BLaER1 (cell line): ENCODE results near the gene NAV3.
A peak's percentile ranks its signal among the peaks of the same experiment; 100 is the strongest.

Experiments used
- H3K27ac ChIP-seq: shearing (Covaris generic); formaldehyde crosslinking; 2 replicates; pipeline ENCODE4 v1.8.1; 2022
- H3K27me3 ChIP-seq: shearing (Covaris generic); formaldehyde crosslinking; 2 replicates; pipeline ENCODE4 v1.8.1; 2022
- H3K36me3 ChIP-seq: shearing (Covaris generic); formaldehyde crosslinking; 2 replicates; pipeline ENCODE4 v1.8.1; 2022
- H3K4me1 ChIP-seq: shearing (Covaris generic); formaldehyde crosslinking; 2 replicates; pipeline ENCODE4 v1.8.1; 2022
- H3K4me2 ChIP-seq: shearing (Covaris generic); formaldehyde crosslinking; 2 replicates; pipeline ENCODE4 v1.8.1; 2022
- H3K4me3 ChIP-seq: shearing (Covaris generic); formaldehyde crosslinking; 2 replicates; pipeline ENCODE4 v1.8.1; 2022
- H3K9ac ChIP-seq: shearing (Covaris generic); formaldehyde crosslinking; 2 replicates; pipeline ENCODE4 v1.8.1; 2022
- H3K9me3 ChIP-seq: shearing (Covaris generic); formaldehyde crosslinking; 2 replicates; pipeline ENCODE4 v1.8.1; 2022
- H4K20me1 ChIP-seq: shearing (Covaris generic); formaldehyde crosslinking; 2 replicates; pipeline ENCODE4 v1.8.1; 2022
- Cebpa-rat ChIP-seq: shearing (Covaris generic); IDR thresholded peaks from 2 replicates; pipeline ENCODE4 v1.8.1; 2022

Gene NAV3

GRCh38 chr12:77916276-77916675 lies 85.6 kb downstream of the NAV3 start:
- TF ChIP-seq Cebpa-rat: no peak
- H3K4me2 ChIP-seq: no peak overlapping the region

GRCh38 chr12:77918046-77918445 lies 87.4 kb downstream of the NAV3 start:
- no peak for TF ChIP-seq Cebpa-rat
- Histone ChIP-seq H3K4me2 (no peak overlapping the region), H4K20me1 (no peaks in the 10 kb centered on the region), H3K9ac (no peak overlapping the region), H3K36me3 (no peaks in the 10 kb centered on the region), H3K9me3 (no peaks in the 10 kb centered on the region), H3K27me3 (no peaks in the 10 kb centered on the region), H3K4me1 (no peaks in the 10 kb centered on the region), H3K27ac (no peak overlapping the region), H3K4me3 (no peak overlapping the region)

More at GRCh38 chr12:77916276-77916675, 85.6 kb downstream of the NAV3 start:
- Histone ChIP-seq H3K4me3 (no peak overlapping the region), H3K9me3 (no peaks in the 10 kb centered on the region), H3K27ac (no peak overlapping the region), H3K9ac (no peak overlapping the region), H4K20me1 (no peaks in the 10 kb centered on the region), H3K27me3 (no peaks in the 10 kb centered on the region), H3K4me1 (no peaks in the 10 kb centered on the region), H3K36me3 (no peaks in the 10 kb centered on the region)

GRCh38 chr12:77919450-77919849 lies 88.8 kb downstream of the NAV3 start:
- no peaks in the 10 kb centered on the region for H3K27me3 ChIP-seq
- H3K27ac ChIP-seq: no peak overlapping the region
- no peak overlapping the region for H3K4me3 ChIP-seq
- H3K4me1 ChIP-seq: no peaks in the 10 kb centered on the region
- H3K9me3 ChIP-seq: no peaks in the 10 kb centered on the region
- TF ChIP-seq Cebpa-rat: no peak
- H3K36me3 ChIP-seq: no peaks in the 10 kb centered on the region
- H3K9ac ChIP-seq: no peak overlapping the region
- no peak overlapping the region for H3K4me2 ChIP-seq
- no peaks in the 10 kb centered on the region for H4K20me1 ChIP-seq

GRCh38 chr12:77923882-77924281 lies 93.2 kb downstream of the NAV3 start:
- Histone ChIP-seq H3K27me3 (no peaks in the 10 kb centered on the region), H3K36me3 (no peaks in the 10 kb centered on the region), H3K4me3 (no peak overlapping the region), H3K9ac (no peak overlapping the region), H3K27ac (no peak overlapping the region), H3K4me1 (no peaks in the 10 kb centered on the region), H3K9me3 (no peaks in the 10 kb centered on the region), H4K20me1 (no peaks in the 10 kb centered on the region), H3K4me2 (no peak overlapping the region)
- no peak for TF ChIP-seq Cebpa-rat

GRCh38 chr12:77924703-77925102 lies 94.0 kb downstream of the NAV3 start:
- no peak for TF ChIP-seq Cebpa-rat
- Histone ChIP-seq H3K9ac (no peak overlapping the region), H3K4me2 (no peak overlapping the region), H3K9me3 (no peaks in the 10 kb centered on the region), H3K36me3 (no peaks in the 10 kb centered on the region), H3K27me3 (no peaks in the 10 kb centered on the region), H3K27ac (no peak overlapping the region), H4K20me1 (no peaks in the 10 kb centered on the region), H3K4me1 (no peaks in the 10 kb centered on the region), H3K4me3 (no peak overlapping the region)

GRCh38 chr12:77925536-77926108 lies 94.9 kb downstream of the NAV3 start:
- Histone ChIP-seq H4K20me1 (no peaks in the 10 kb centered on the region), H3K4me2 (no peak overlapping the region), H3K27ac (no peak overlapping the region), H3K4me3 (no peak overlapping the region), H3K9me3 (no peaks in the 10 kb centered on the region), H3K27me3 (no peaks in the 10 kb centered on the region), H3K36me3 (no peaks in the 10 kb centered on the region), H3K4me1 (no peaks in the 10 kb centered on the region), H3K9ac (no peak overlapping the region)
- no peak for TF ChIP-seq Cebpa-rat

- Histone ChIP-seq H3K9ac (no peak overlapping the region), H3K4me3 (no peak overlapping the region), H3K4me2 (no peak overlapping the region), H3K27ac (no peak overlapping the region), H3K4me1 (no peaks in the 10 kb centered on the region), H3K36me3 (no peaks in the 10 kb centered on the region), H4K20me1 (no peaks in the 10 kb centered on the region), H3K27me3 (no peaks in the 10 kb centered on the region), H3K9me3 (no peaks in the 10 kb centered on the region)
- no peak for TF ChIP-seq Cebpa-rat
These were observed 97.4 kb downstream of the NAV3 start for GRCh38 chr12:77928078-77928477.

GRCh38 chr12:77932216-77932615 lies 101.5 kb downstream of the NAV3 start:
- Histone ChIP-seq H3K36me3 (no peaks in the 10 kb centered on the region), H3K9ac (no peak overlapping the region), H3K4me2 (no peak overlapping the region), H3K27ac (no peak overlapping the region), H3K4me3 (no peak overlapping the region), H3K4me1 (no peaks in the 10 kb centered on the region), H3K27me3 (no peaks in the 10 kb centered on the region), H4K20me1 (no peaks in the 10 kb centered on the region), H3K9me3 (no peaks in the 10 kb centered on the region)
- no peak for TF ChIP-seq Cebpa-rat

- Histone ChIP-seq H3K27me3 (no peaks in the 10 kb centered on the region), H3K4me2 (no peak overlapping the region), H3K9me3 (no peaks in the 10 kb centered on the region), H3K36me3 (no peaks in the 10 kb centered on the region), H3K4me3 (no peak overlapping the region), H3K27ac (no peak overlapping the region), H3K4me1 (0 out of 2 replicates have a peak, but pooled peaks cover 4% of the 10 kb centered on the region), H3K9ac (no peak overlapping the region), H4K20me1 (no peaks in the 10 kb centered on the region)
- TF ChIP-seq Cebpa-rat: no peak
These were observed 107.6 kb downstream of the NAV3 start for GRCh38 chr12:77938301-77938700.

- Histone ChIP-seq H3K9ac (no peak overlapping the region), H3K9me3 (no peaks in the 10 kb centered on the region), H3K27me3 (no peaks in the 10 kb centered on the region), H3K36me3 (no peaks in the 10 kb centered on the region), H3K27ac (no peak overlapping the region), H3K4me3 (no peak overlapping the region), H4K20me1 (no peaks in the 10 kb centered on the region), H3K4me1 (0 out of 2 replicates have a peak, but pooled peaks cover 4% of the 10 kb centered on the region), H3K4me2 (no peak overlapping the region)
- no peak for TF ChIP-seq Cebpa-rat
These were observed 109.3 kb downstream of the NAV3 start for GRCh38 chr12:77940011-77940423.

- Histone ChIP-seq H3K27ac (no peak overlapping the region), H3K4me1 (0 out of 2 replicates have a peak, but pooled peaks cover 4% of the 10 kb centered on the region), H4K20me1 (no peaks in the 10 kb centered on the region), H3K9me3 (no peaks in the 10 kb centered on the region), H3K4me3 (no peak overlapping the region), H3K4me2 (0 out of 2 replicates have a peak overlapping the region, but pooled peaks have one; percentile 0), H3K36me3 (no peaks in the 10 kb centered on the region), H3K27me3 (no peaks in the 10 kb centered on the region), H3K9ac (no peak overlapping the region)
- no peak for TF ChIP-seq Cebpa-rat
These were observed 109.9 kb downstream of the NAV3 start for GRCh38 chr12:77940567-77940966.
